ENCODE measurements around the gene AKAP13. TPM values are rescaled to one million over a fixed set of nuclear protein-coding genes. Genes with fewer than 3 reads are reported as not detected.
A peak's percentile ranks its signal among the peaks of the same experiment; 100 is the strongest.

The AKAP13 gene
- total and polyA plus RNA-seq, 7 donors, result 21.6 to 142 (median 98.5) TPM

DNA sequence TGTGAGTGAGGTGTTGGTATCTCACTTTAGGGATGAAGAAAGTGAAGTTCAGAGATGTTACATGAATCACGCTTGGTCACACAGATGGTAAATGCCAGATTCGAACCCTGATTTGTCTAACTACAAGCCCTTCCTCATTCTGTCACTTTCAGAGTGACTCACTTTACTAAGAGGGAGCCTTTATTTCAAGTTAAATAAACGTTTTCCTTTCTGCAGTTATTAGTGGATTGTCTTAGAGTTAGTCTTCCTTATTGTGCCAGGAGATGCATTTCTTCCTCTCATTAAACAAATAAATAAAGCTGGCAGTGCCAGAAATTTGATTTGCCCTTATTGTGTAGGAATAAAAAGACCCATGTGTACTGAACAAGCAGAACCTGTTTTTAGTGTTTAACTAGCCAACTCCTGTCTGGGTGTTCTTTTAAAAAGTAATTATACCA is 162.5 kb downstream of the AKAP13 start:
- Histone ChIP-seq H3K27me3 (no peaks in the 10 kb centered on the region), H3K36me3 (no peaks in the 10 kb centered on the region), H3K4me3 (no peak overlapping the region), H3K9me3 (no peaks in the 10 kb centered on the region), H3K27ac (peak overlapping the region; percentile 27 to 65 (median 55)), H3K4me1 (peaks cover 0 to 56% (median 21%) of the 10 kb centered on the region in 4 donors)
- no peak for TF ChIP-seq EP300 (IDR thresholded peaks at IDR 0.05)
- TF ChIP-seq POLR2AphosphoS5 (IDR thresholded peaks at IDR 0.05), result no peak
- no peak for TF ChIP-seq POLR2A (IDR thresholded peaks at IDR 0.05)
- TF ChIP-seq CTCF (IDR thresholded peaks at IDR 0.05), result no peak
- DNase-seq, result no peak
- intact Hi-C loops (cut with DNase I), result no loop called here
- 8 to 26% methylated on average over 3 of the region's 3 CpGs for WGBS, 2 donors

- peaks cover 0 to 56% (median 22%) of the 10 kb centered on the region in 4 donors for H3K4me1 ChIP-seq
- peak; percentile 88 for DNase-seq
Measured at GRCh38 chr15:85543741-85544155, 163.3 kb downstream of the AKAP13 start.

DNA sequence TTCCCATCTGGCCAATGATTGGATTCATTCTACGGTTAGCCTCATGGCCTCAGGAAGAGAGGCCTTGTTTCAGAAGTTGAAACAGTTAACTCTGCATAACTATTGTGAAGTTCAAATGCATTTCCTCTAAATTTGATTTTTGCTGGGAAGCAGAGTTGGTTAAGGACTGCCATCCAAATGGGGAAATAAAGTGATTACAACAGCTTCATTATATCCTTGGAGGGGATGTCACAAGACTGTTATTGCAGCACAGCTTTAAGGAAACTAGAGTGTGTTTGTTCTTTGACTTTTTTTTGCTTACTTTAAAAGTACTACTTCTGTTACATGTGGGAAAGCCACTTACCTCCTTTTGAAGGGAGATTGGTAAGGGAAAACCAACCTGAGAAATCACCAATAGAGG is 164.8 kb downstream of the AKAP13 start:
- intact Hi-C loops (cut with DNase I), result no loop called here
- 33 to 58% methylated on average over 1 of the region's 1 CpG for WGBS, 2 donors
- Histone ChIP-seq H3K27ac (peak overlapping the region; percentile 33 to 65 (median 59)), H3K27me3 (no peaks in the 10 kb centered on the region), H3K36me3 (no peaks in the 10 kb centered on the region), H3K4me1 (peaks cover 0 to 55% (median 25%) of the 10 kb centered on the region in 4 donors), H3K4me3 (peak overlapping the region in 2 of 4 donors; percentile 7 to 11), H3K9me3 (no peaks in the 10 kb centered on the region)
- no peak for DNase-seq
- TF ChIP-seq POLR2AphosphoS5 (IDR thresholded peaks at IDR 0.05) (peak in 3 of 4 donors; percentile 59 to 68 (median 66)), POLR2A (IDR thresholded peaks at IDR 0.05) (no peak), EP300 (IDR thresholded peaks at IDR 0.05) (peak in 1 of 4 donors; percentile 35), CTCF (IDR thresholded peaks at IDR 0.05) (no peak)

More at GRCh38 chr15:85543741-85544155, 163.3 kb downstream of the AKAP13 start:
- peak in 2 of 4 experiments; percentile 21 to 39 for TF ChIP-seq CTCF (IDR thresholded peaks at IDR 0.05)
- TF ChIP-seq POLR2A (IDR thresholded peaks at IDR 0.05), result peak; percentile 19 to 24
- no peak for TF ChIP-seq EP300 (IDR thresholded peaks at IDR 0.05)
- TF ChIP-seq POLR2AphosphoS5 (IDR thresholded peaks at IDR 0.05), result peak in 3 of 4 donors; percentile 23 to 65 (median 56)
- WGBS, 2 donors, result 14 to 27% methylated on average over 15 of the region's 15 CpGs
- no peaks in the 10 kb centered on the region for H3K9me3 ChIP-seq
- H3K36me3 ChIP-seq, result no peaks in the 10 kb centered on the region
- peak overlapping the region; percentile 27 to 65 (median 55) for H3K27ac ChIP-seq
- no peaks in the 10 kb centered on the region for H3K27me3 ChIP-seq
- H3K4me3 ChIP-seq, result peak overlapping the region in 2 of 4 donors; percentile 7 to 11
- intact Hi-C loops (cut with DNase I), result no loop called here

DNA sequence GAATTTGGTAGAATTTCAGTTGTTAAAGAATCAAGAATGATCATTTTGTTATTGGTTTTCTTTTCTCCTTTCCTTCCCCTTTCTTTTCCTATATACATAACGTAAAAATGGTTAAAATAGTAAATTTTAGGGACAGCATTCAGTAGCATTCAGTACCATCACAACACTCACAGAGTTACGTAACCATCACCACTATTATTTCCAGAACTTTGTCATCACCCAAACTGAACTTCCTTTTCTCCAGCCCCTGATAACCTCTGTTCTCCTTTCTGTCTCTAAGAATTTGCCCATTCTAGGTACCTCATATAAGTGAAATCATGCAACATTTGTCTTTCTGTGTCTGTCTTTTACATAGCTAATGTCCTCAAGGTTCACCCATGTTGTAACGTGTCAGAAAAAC is 165.3 kb downstream of the AKAP13 start:
- H3K4me1 ChIP-seq, result peaks cover 0 to 53% (median 25%) of the 10 kb centered on the region in 4 donors
- H3K27me3 ChIP-seq, result no peaks in the 10 kb centered on the region
- intact Hi-C loops (cut with DNase I), result no loop called here
- H3K36me3 ChIP-seq, result no peaks in the 10 kb centered on the region
- no peaks in the 10 kb centered on the region for H3K9me3 ChIP-seq
- TF ChIP-seq CTCF (IDR thresholded peaks at IDR 0.05) (no peak), POLR2AphosphoS5 (IDR thresholded peaks at IDR 0.05) (peak in 1 of 4 donors; percentile 22), EP300 (IDR thresholded peaks at IDR 0.05) (no peak)
- no peak overlapping the region for H3K4me3 ChIP-seq
- WGBS, 2 donors, result 85 to 92% methylated on average over 3 of the region's 3 CpGs
- no peak for DNase-seq
- peak overlapping the region; percentile 18 to 65 (median 59) for H3K27ac ChIP-seq

GRCh38 chr15:85547386-85547785 is 167.0 kb downstream of the AKAP13 start:
- no peaks in the 10 kb centered on the region for H3K36me3 ChIP-seq
- peak overlapping the region in 3 of 4 donors; percentile 13 to 33 (median 31) for H3K27ac ChIP-seq
- intact Hi-C loops (cut with DNase I), result no loop called here
- H3K27me3 ChIP-seq, result no peaks in the 10 kb centered on the region
- no peak for DNase-seq
- WGBS, 2 donors, result 95% methylated on average over 1 of the region's 1 CpG
- no peak overlapping the region for H3K4me3 ChIP-seq
- no peak for TF ChIP-seq POLR2AphosphoS5 (IDR thresholded peaks at IDR 0.05)
- TF ChIP-seq POLR2A (IDR thresholded peaks at IDR 0.05), result no peak
- TF ChIP-seq CTCF (IDR thresholded peaks at IDR 0.05), result no peak
- no peak for TF ChIP-seq EP300 (IDR thresholded peaks at IDR 0.05)
- no peaks in the 10 kb centered on the region for H3K9me3 ChIP-seq
- H3K4me1 ChIP-seq, result peaks cover 0 to 41% (median 24%) of the 10 kb centered on the region in 4 donors
